ENCODE results near the gene GSE1.

GSE1 gene

DNA sequence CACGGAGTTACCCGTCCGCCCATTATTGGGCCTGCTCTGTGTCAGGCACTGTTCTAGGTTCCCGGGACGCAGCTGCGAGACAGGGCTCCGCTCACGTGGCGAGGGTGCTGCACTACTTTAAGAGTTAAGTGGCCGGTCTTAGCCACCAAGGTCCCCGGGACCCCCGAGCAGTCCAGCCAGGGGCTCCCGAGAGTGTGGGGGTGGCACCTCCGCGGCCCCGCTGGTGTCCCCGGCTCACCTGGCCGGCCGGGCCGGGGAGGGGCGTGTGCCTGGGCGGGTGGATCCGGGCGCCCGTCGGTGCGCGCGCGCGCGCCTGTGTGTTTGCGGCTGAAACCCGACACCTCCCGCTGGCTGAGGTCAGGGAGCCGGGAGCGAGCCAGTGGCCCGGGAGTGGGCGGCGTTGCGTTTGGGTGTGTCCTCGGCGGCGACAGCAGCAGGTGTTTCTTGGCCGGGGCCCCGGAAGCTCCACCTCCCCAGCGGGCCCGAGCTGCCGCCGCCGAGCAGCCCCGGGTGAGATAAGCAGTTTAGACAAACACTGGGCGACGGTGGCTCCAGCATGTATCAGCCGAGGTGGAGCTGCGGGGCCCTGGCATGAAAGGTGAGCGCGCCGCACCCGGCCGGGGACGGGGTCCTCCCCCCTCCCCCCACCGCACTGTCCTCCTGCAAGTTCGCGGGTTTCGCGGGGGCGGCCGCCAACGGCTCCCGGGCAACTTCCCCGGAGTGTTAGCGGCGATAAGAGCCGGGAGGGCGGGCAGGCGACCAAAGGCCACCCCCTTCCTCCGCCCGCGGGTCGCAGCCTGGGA is at the start of gene GSE1:
GSE1 (plus strand) TSS at position 522 of the 803 bp plus-strand sequence; CDS start at position 592, 70 bp downstream.
- DNase-seq, result peak; percentile 51

DNA sequence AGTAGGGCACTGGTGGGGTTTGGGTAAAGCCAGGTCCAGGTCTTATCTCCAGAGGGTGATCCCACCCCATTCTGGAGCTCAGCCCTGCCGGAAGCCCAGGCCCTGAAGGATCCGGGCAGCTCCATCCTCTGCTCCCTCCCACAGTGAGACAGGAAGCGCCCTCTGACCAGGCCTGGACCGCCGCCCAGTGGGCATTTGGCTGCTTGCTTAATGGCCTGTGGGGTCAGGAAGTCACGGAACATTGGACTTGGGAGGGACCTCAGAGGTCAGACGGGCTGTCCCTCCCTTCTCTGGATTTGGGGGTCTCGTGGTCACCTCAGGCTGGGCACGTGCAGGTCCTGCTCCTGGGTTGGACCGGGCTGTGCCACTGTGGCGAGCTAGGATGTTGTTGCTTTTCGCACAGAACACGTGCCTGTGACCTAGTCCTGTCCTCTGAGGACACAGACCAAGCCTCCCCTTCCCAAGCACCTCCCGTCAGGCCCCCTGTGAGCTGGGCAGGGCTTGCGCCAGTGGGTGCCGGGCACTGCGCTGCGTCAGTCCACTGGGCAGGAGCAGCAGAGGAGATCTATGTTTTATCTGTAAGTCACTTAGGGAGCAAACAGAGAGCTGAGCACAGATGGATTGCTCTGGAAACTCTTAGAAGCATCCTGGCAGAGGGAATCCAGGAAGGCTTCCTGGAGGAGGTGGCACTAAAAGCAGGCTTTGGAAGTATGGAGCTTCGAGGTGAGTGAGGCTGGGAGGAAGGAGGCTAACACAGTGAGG is 49.4 kb upstream of the GSE1 start:
- peak; percentile 76 for DNase-seq

DNA sequence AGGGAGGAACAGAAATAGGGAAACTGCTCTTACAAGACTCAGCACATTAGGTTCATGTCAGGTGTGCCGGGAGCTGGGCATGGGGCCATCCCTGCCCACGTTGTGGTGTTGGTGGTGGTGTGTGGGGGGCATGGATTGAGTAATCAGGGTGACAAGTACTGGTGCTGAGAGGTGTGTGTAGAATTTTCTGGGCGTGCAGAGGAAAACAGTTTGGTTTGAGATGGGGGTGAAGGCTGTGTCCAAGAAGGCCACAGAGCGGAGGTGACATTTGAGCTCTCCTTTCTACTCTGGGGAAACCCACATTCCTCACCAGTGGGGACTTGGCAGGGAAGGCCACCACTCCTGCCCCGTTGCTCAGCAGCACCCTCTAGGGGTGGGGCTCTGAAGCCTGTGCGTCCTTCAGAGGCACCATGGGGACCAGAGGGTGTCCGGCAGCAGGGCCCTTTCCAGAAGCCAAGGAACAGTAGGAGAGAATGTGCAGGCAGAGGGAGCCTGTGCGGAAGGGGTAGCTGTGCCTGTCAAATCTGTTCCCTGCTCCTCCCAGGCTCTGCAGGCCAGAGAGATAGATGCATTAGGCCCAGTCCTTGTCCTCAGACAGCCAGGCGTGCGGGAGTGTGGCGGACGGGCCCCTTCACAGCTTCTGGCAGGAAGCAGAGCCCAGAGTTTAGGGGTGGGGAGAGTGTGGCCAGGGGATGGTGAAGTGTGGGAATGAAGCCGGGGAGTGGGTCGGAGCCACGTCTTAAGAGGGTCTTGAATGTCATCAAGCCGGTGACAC is 48.7 kb upstream of the GSE1 start:
- DNase-seq, result peak; percentile 47

DNA sequence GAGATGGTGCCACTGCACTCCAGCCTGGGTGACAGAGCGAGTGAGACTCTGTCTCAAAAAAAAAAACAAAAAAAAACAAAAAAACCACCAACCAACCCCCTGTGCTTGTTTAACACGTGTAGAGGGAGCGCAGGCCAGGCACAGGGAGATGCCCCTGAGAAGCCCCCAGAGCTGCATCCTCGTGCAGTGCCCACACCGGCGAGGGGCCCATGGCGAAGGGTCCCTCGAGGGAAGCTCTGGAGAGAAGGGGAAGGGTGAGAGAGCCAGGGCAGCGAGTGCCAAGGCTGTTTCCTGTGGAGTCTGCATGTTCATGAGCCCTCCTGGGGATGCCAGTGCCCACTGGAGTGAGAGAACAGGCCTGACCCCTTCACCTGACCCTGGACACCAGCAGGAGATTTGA is 47.8 kb upstream of the GSE1 start:
- no peak for DNase-seq

DNA sequence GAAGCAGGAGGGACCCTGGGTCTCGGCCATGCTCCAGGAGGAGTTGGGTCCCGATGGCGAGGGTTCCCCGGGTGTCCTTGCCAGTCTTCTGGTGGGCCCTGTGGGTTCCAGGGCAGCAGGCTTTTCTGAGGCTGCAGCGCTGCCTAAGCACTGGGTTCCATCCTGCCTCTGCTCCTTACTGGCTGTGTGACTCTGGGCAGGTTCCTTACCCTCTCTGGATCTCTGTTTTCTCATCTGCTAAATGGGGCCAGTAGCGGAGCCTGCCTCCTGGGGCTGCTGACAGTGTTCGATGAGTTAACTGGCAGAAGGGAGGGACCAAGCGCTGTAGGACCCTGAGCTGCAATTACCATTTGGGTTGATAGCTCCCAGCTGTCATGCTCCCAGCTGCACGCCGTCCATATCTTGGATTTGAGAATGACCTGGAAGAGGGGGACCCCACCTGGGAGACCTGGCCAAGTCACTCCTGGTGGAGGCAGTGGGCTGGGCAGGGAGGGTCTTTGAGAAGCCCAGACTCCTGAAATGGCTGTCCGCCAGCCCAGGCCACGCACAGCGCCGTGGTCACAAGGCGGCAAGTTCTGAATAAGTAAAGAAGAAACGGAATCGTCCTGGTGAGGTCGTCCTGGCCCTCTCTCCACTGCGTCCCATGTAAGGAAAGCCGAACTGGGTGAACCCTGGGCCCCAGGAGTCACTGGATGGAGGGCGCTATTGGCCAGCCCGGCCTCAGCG is 47.2 kb upstream of the GSE1 start:
- no peak for DNase-seq

DNA sequence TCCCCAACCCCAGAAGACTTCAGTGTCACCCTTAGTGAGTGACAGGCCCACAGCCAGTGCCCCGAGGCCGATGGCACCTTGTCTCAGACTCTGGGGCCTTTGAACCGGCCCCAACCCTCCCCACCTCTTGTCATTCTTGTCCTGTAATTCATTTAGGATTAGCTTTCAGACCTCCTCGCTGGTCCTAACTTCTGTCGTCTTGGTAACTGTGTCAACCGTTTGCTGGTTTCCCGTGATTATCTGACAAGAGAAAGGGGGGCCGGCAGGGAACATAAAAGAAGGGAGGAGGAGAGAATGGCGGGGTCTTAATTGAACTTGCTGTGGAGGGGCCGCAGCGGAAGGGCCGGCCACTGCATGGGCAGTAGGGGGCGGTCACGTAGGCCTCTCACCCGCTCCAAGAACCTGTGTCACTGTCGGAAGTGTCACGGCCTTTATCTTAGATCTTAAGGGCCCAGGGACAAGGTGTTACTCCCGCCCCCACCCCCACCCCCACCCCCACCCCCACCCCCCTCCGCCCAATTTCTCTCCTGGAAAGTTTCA is 46.5 kb upstream of the GSE1 start:
- DNase-seq, result no peak

DNA sequence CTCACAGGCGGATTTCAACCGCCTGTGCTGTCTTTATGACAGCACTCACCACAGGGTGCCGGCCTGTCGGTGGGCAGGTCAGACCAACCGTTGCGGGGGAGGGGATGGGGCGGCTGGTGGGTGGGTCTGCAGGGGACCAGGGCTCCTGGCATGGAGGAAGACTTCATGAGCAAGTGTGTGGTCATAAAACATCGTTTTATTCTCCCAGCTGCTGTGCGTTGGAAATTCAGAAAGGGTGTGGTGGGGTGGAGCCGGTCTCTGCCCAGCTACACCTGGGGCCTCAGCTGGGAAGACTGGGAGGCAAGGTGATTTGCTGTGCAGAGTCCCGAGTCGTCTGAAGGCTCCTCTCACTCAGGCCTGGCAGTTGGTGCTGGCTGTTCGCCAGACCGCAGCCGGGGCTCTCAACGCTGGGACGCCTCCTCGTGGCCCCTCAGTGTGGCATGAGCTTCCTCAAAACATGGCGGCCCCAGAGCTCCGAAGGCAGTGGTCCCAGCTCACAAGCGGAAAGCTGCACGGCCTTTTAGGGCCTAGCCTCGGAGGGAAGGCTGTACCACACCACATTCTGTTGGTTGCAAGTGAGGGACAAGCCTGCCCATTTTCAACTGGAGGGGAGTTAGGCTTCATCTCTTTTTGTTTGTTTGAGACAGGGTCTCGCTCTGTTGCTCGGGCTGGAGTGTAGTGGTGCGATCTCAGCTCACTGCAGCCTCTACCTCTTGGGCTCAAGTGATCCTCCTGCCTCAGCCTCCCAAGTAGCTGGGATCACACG is 45.8 kb upstream of the GSE1 start:
- no peak for DNase-seq

DNA sequence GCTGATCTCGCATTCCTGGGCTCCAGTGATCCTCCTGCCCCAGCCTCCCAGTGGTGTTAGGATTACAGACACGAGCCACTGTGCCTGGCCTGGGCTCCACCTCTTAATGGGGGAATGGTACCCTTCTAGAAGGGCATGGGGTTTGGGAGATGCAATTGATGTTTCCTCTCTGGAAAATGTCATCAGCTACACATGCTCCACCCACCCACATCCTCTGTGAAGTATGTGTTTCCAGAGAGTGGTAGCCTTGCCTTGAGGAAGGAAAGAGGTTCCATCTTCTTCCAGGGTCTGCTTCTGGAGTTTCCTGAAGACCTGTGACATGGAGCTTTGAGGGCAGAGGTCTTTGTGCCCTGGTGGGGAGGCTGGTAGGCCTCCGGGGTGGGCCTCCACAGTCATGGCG is 45.2 kb upstream of the GSE1 start:
- no peak for DNase-seq

DNA sequence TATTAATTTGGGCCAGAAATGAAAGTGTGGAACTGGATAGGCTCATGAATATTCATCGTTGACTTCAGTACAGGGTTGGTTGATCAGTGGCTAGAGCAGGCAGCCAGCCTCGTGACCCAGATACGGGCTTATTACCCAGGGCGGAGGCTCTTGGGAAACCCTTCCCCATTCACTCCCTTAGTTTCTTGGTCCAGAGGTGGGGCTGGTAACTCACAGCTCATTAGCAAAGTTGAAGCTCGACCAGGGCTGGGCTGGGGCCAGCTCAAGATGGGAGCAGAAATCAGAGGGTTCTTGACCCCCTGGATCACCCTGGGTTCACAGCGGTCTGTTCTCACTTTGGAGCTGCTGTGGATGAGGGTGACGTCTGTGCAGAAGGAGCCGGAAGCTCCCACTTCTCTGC is 44.6 kb upstream of the GSE1 start:
- peak; percentile 65 for DNase-seq

DNA sequence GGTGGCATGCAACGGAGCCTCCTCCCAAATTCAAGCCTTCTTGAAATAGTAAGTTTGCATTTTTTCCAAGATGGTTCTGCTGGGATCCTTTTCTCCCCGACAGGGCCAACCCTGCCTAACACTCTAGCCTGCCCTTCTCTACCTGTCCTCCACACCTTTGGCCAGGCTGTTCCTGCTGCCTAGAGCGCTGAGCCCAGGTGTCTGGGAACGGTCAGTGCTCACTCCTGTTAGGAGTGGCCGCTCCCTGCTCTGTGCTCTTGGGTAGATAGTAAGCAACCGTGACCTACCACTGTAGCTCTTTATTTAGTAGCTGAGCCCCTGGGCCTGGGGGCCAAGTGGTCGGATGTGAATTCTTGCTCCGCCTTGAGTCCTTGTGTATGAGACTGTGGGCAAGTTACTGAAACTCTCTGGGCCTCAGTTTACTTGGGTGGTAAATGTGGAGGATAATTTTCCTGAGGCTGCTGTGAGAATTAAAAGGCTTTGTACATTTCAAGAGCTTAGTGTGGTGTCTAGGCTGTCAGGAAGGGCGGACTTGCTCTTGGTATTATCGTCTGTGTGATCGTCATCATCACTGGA is 44.0 kb upstream of the GSE1 start:
- no peak for DNase-seq

DNA sequence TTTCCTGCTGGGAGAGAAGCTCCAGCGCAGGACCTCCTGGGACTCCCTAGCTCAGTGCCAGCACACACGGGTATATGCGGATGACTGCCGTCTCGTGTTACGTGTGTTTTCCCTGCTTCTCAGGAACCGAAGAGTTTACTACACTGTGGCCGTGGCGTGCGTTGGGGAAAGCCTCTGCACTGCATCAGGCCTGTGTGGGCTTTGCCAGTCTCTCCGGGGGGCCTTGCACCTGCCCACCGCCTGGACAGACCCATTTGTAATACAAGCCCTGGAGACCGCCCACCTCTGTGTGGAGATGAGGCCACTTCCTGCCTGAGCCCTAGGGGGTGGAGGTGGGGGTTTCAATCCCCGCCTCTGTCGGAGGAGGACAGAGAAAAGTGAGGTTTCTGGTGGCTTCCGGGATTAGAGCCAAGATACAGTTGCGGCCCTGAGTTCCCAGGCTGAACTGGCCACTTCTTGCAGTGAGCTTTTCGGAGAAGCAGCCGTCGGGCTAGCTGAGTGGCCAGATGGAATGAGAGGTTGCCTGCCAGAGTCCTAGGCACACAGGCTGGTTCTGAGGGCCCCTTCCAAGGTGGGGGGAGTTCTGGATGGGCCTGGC is 43.4 kb upstream of the GSE1 start:
- peak; percentile 51 for DNase-seq

DNA sequence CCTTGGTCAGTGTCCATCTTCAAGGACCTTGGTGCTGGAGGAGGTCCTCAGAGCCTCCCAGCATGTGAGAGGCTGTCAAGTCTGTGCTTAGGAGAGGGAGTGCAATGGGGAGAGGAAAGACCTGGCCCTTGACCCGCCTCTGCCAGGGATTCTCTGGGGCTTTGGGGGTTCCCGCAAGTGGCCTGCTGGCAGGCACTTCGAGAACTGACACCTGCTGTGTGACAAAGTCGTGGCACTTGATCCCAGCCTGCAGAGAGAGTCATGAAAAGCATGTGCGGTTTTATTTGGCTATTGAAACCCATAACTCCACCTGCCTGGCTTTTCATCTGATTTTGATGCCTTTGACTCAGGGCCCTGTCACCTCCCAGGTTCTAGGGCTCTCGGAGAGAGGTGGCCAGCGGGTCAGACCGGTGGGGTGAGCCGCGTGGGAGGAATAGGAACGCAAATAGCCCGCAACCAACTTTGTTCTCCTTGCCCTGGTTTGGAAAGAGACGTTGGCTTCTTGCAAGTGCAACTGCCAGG is 42.8 kb upstream of the GSE1 start:
- DNase-seq, result no peak

DNA sequence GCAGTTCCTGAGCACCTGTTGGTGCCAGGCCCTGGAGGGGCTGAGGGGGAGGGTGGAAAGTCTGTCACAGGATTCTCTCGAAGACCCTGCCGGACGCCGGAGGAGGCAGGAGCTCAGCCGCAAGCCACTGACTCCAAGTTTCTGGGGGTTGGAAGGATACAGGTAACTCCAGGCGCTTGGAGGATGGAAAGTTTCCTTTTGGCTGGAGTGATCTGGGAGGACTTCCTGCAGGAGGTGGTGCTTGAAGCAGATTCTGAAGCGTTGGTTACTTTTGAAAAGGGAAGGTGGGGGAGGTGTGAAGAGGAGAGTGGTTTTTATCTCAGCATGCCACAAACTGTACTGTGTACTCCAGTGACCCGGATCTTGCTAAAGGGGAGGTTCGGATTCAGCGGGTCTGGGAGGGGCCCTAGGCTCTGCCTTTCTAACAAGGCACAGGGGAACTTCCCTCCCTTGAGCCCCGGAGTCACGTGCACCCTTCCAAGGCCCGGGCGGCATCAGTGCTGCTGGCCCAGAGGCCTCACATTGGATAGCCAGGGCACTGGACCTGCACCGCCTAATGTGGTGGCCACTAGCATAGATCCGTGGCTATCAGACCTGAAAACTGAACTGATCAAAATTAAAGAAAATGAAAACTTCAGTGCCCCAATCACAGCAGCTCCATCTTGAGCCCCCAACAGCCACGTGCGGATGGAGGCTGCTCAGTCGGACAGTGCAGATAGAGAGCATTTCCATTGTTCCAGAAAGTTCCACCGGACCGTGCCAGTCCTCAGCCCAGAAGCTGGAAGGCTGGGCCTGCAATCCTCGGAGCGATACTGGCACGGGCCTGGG is 42.2 kb upstream of the GSE1 start:
- DNase-seq, result peak; percentile 69

DNA sequence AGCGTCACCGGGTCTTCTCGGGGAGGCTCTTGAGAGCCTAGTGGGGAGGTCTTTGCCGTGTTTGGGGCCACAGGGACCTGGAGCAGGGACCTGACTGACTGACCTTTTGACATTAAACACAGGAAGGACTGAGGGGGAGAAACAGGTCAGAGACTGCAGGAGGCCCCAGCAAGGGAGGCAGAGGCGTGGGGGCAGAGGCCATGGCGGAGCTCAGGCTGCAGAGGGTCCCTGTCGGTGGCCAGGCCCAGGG is 41.6 kb upstream of the GSE1 start:
- DNase-seq, result no peak

DNA sequence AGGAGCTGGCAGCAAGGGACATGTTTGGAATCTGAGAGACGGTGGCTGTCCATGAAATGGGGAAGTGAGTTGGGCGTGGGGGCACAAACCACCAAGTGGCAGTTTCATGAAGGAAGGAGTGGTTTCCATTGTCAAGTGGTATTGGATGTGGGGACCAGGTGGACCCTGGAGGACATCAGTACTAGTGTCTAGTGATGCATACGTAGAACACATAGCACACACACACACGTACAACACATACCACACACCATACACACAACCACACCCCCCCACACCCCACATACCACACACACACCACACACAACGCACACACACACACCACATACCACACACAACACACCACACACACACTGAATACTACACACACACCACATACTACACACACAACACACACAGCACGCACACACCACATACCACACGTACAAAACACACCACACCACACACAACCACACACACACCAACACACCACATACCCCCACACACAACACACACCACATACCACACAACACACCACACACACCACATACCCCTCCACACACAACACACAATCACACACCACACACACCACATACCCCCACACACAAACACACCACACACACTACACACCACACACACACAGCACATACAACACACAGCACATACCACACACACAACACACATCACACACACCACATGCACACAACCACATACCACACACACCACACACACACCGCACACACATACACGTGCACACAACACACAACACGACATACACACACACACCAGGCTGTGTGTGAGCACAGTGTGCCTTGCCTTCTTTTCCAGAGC is 41.1 kb upstream of the GSE1 start:
- DNase-seq, result peak; percentile 83

DNA sequence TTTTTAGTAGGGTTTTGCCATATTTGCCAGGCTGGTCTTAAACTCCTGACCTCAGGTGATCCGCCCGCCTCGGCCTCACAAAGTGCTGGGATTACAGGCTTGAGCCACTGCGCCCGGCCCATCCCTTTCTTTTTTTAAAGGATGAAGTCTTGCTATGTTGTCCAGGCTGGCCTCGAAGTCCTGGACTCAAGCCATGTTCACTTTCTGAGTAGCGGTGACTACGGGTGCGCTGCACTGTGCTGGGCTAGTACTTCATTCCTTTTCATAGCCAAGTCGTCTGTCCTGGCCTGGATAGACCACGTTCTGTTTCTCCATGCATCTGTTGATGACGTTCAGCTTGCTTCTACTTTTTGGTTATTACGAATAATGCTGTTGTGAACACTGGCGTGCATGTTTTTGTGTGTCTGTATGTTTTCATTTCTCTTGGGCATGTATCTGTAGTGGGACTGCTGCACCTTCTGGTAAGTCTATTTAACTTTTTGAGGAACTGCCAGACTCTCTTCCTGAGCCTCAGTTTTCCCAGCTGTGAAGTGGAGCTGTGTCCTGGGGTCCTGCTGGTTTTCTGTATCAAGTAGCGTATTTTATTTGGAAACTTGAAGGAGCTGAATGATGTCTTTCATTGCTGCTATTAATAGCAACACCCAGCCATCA is 40.0 kb upstream of the GSE1 start:
- no peak for DNase-seq

DNA sequence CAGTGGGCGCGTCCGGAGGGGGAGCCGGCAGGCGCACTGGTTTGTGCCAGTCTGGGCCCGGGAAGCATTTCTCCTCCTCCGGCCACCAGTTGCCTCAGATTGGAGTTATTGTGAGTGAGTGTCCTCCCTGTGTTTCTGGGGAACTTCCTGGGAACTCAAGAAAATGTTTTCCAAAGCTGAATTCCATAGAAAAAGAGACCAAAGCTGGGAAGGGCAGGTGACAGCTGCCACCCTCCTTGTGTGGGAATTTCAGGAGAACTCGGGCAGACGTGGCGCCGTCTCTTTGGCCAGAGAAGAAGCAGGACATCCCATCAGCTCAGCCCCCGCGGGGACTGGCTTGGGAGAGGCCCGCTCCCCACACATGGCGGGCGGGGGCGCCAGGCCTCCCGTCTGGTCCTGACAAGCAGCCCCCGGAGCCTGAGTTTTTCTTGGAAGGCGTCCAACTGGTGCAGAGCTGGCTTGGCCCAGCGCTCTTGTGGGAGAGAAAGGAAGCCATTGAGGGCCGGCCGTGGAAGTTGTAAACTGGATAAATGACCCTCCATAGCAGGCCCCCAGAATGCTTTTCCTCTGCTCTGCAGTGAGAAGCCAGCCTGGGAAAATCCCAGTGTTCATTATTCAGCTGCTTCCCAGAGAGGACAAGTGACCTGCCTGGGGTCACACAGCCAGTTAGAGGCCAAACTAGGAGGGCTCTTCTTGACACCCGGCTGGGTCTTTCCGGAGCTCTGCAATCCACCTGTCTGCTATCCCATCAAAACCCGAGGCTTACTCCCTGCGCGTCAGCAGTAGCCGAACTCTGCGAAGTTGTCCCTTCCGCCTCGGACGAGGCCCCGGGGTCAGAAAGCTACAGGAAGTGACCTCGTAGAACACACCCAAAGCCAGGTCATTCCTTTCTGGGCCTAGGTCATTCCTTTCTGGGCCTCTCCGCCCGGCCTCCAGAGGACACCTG is 39.2 kb upstream of the GSE1 start:
- DNase-seq, result peak; percentile 47
